Tibial nerve (tissue), 3 donors: ENCODE measurements around the gene TBC1D5.

ENCODE experiments used
- POLR2A ChIP-seq, 2 donors: fragments of 450-650 bp; IDR thresholded peaks; one replicate each; pipeline ENCODE4 v1.6.1; 2017; ENCODE audit warnings: antibody characterized with exemption in 2 of 2, mild to moderate bottlenecking in 2 of 2, moderate library complexity in 2 of 2
- TF ChIP-seq, protein P1 (sequence below), 5 experiments: fragments of 200-600 bp in 3 of 5; fragments of 450-650 bp in 2 of 5; sonication (generic) in 3 of 5; IDR thresholded peaks; one replicate each; pipeline ENCODE4 v1.5.1; 2016 to 2019; ENCODE audit warnings: antibody characterized with exemption in 5 of 5, mild to moderate bottlenecking in 3 of 5, moderate library complexity in 2 of 5

DNA sequence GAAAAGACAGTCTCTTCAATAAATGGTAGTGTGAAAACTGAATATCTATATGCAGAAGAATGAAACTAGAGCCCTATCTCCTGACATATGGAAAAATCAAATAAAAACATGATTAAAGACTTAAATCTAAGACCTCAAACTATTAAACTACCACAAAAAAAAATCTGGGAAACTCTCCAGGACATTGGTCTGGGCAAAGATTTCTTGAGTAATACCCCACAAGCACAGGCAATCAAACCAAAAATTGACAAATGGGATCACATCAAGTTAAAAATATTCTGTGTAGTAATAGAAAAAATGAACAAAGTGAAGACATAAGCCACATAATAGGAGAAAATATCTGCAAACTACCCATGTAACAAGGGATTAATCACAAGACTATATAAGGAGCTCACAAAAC is 286.4 kb downstream of the TBC1D5 start:
- TF ChIP-seq, protein P1, sequence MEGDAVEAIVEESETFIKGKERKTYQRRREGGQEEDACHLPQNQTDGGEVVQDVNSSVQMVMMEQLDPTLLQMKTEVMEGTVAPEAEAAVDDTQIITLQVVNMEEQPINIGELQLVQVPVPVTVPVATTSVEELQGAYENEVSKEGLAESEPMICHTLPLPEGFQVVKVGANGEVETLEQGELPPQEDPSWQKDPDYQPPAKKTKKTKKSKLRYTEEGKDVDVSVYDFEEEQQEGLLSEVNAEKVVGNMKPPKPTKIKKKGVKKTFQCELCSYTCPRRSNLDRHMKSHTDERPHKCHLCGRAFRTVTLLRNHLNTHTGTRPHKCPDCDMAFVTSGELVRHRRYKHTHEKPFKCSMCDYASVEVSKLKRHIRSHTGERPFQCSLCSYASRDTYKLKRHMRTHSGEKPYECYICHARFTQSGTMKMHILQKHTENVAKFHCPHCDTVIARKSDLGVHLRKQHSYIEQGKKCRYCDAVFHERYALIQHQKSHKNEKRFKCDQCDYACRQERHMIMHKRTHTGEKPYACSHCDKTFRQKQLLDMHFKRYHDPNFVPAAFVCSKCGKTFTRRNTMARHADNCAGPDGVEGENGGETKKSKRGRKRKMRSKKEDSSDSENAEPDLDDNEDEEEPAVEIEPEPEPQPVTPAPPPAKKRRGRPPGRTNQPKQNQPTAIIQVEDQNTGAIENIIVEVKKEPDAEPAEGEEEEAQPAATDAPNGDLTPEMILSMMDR (IDR thresholded peaks at IDR 0.05): no peak
- TF ChIP-seq POLR2A (IDR thresholded peaks at IDR 0.05): no peak
